HG03108 (cell line): Measurements from ENCODE around the gene SURF2.
"Not testable (repeated sequence)": the region's sequence is repeated elsewhere in the genome, so short reads cannot be mapped to it uniquely, and the experiment has no call there.

Experiments used
- ATAC-seq: cut with Tn5 transposase; IDR thresholded peaks from one replicate; pipeline ENCODE4 v1.9.1; 2021; ENCODE audit warnings: moderate library complexity; ENCODE audit not compliant: unreplicated experiment

SURF2 gene

GRCh38 chr9:133375724-133376654 lies 19.6 kb downstream of the SURF2 start, which contains the start of the genes STKLD1 and SURF4:
TSS of gene STKLD1 (plus strand) at chr9:133376366. CDS start at chr9:133376474, 108 bp downstream.
TSS of gene SURF4 (minus strand) at chr9:133376060. CDS start at chr9:133375969, 91 bp downstream.
- ATAC-seq, result peak; percentile 84

- ATAC-seq, result not testable (repeated sequence)
Measured at GRCh38 chr9:133377280-133377679, 20.9 kb downstream of the SURF2 start.

GRCh38 chr9:133377721-133378216 lies 21.4 kb downstream of the SURF2 start:
- no peak for ATAC-seq

GRCh38 chr9:133378408-133378962 lies 22.1 kb downstream of the SURF2 start:
- no peak for ATAC-seq

- no peak for ATAC-seq
Measured at GRCh38 chr9:133379153-133380086, 23.1 kb downstream of the SURF2 start.

- no peak for ATAC-seq
Measured at GRCh38 chr9:133380734-133381133, 24.4 kb downstream of the SURF2 start.

- ATAC-seq, result no peak
Measured at GRCh38 chr9:133382507-133383141, 26.3 kb downstream of the SURF2 start.

GRCh38 chr9:133383438-133383837 lies 27.1 kb downstream of the SURF2 start:
- no peak for ATAC-seq

- no peak for ATAC-seq
Measured at GRCh38 chr9:133384736-133385321, 28.5 kb downstream of the SURF2 start.

GRCh38 chr9:133385452-133385851 lies 29.1 kb downstream of the SURF2 start:
- ATAC-seq, result no peak

- ATAC-seq, result no peak
Measured at GRCh38 chr9:133386338-133386737, 30.0 kb downstream of the SURF2 start.

- ATAC-seq, result no peak
Measured at GRCh38 chr9:133387680-133388079, 31.3 kb downstream of the SURF2 start.

- no peak for ATAC-seq
Measured at GRCh38 chr9:133389025-133389557, 32.7 kb downstream of the SURF2 start.

GRCh38 chr9:133389562-133389961 lies 33.2 kb downstream of the SURF2 start:
- ATAC-seq, result no peak

- no peak for ATAC-seq
Measured at GRCh38 chr9:133390713-133391112, 34.4 kb downstream of the SURF2 start.

GRCh38 chr9:133391449-133391848 lies 35.1 kb downstream of the SURF2 start:
- not testable (repeated sequence) for ATAC-seq

GRCh38 chr9:133392308-133392707 lies 36.0 kb downstream of the SURF2 start:
- ATAC-seq, result not testable (repeated sequence)

- no peak for ATAC-seq
Measured at GRCh38 chr9:133393399-133393798, 37.0 kb downstream of the SURF2 start.

GRCh38 chr9:133394687-133395271 lies 38.4 kb downstream of the SURF2 start:
- no peak for ATAC-seq
